ENCODE results near the gene MCEMP1.

MCEMP1 gene

GRCh38 chr19:7643629-7644549 is 33.0 kb upstream of the MCEMP1 start:
- DNase-seq = peak; percentile 37

GRCh38 chr19:7644550-7644877 is 32.4 kb upstream of the MCEMP1 start:
- DNase-seq = no peak

- DNase-seq = peak; percentile 38
Measured at GRCh38 chr19:7645163-7645562, 31.7 kb upstream of the MCEMP1 start.

GRCh38 chr19:7645656-7646425 is 31.0 kb upstream of the MCEMP1 start:
- no peak for DNase-seq

- no peak for DNase-seq
Measured at GRCh38 chr19:7646426-7646700, 30.5 kb upstream of the MCEMP1 start.

GRCh38 chr19:7647156-7647555 is 29.7 kb upstream of the MCEMP1 start:
- DNase-seq = no peak

- no peak for DNase-seq
Measured at GRCh38 chr19:7648265-7649014, 28.4 kb upstream of the MCEMP1 start.

GRCh38 chr19:7650148-7650547 is 26.7 kb upstream of the MCEMP1 start:
- DNase-seq = no peak

- DNase-seq = peak; percentile 87
Measured at GRCh38 chr19:7652061-7652641, 24.7 kb upstream of the MCEMP1 start.

GRCh38 chr19:7654401-7654800 is 22.5 kb upstream of the MCEMP1 start:
- DNase-seq = no peak

GRCh38 chr19:7655581-7655980 is 21.3 kb upstream of the MCEMP1 start:
- DNase-seq = peak; percentile 58

GRCh38 chr19:7657131-7657751 is 19.6 kb upstream of the MCEMP1 start:
- DNase-seq = peak; percentile 79

GRCh38 chr19:7658219-7658686 is 18.6 kb upstream of the MCEMP1 start:
- DNase-seq = peak; percentile 68

- DNase-seq = no peak
Measured at GRCh38 chr19:7661744-7662538, 14.9 kb upstream of the MCEMP1 start.

- DNase-seq = no peak
Measured at GRCh38 chr19:7662657-7663056, 14.2 kb upstream of the MCEMP1 start.

- no peak for DNase-seq
Measured at GRCh38 chr19:7663706-7664105, 13.2 kb upstream of the MCEMP1 start.

- DNase-seq = no peak
Measured at GRCh38 chr19:7665076-7665475, 11.8 kb upstream of the MCEMP1 start.

GRCh38 chr19:7668842-7669241 is 8.0 kb upstream of the MCEMP1 start, which contains the start of gene RETN:
Gene RETN (plus strand): TSS chr19:7669049. CDS start chr19:7669327, 278 bp downstream.
- no peak for DNase-seq

- no peak for DNase-seq
Measured at GRCh38 chr19:7669641-7670040, 7.2 kb upstream of the MCEMP1 start.

GRCh38 chr19:7670150-7670783 is 6.6 kb upstream of the MCEMP1 start:
- DNase-seq = peak; percentile 65

GRCh38 chr19:7670790-7671189 is 6.1 kb upstream of the MCEMP1 start:
- DNase-seq = no peak
